HEK293T (cell line): ENCODE measurements around the gene SPARC.

Source experiments
- CTCF ChIA-PET: fragments of 350-600 bp; formaldehyde crosslinking; extraction: SDS; loops from one replicate; lab custom pipeline; 2021; ENCODE audit warnings: antibody characterized with exemption, inconsistent platforms; lab: Yijun Ruan, JAX
- POLR2A ChIA-PET: fragments of 350-600 bp; formaldehyde crosslinking; extraction: SDS; loops from one replicate; lab custom pipeline; 2020; ENCODE audit warnings: antibody characterized with exemption, inconsistent platforms; lab: Yijun Ruan, JAX
- DNase-seq: peaks from one replicate; pipeline ENCODE4 v3.0.0; 2012; ENCODE audit warnings: mixed read lengths; ENCODE audit errors: extremely low spot score
- ARNT ChIP-seq: fragments of 450-650 bp; IDR thresholded peaks from 2 replicates; pipeline ENCODE4 v1.6.1; 2017; ENCODE audit warnings: mild to moderate bottlenecking
- BHLHE40 ChIP-seq: fragments of 450-650 bp; IDR thresholded peaks from 2 replicates; pipeline ENCODE4 v1.6.1; 2016; ENCODE audit warnings: mild to moderate bottlenecking, moderate library complexity, borderline replicate concordance
- CTBP1 ChIP-seq: fragments of 450-650 bp; IDR thresholded peaks from 2 replicates; pipeline ENCODE4 v1.6.1; 2016; ENCODE audit warnings: borderline replicate concordance
- ELF4 ChIP-seq: fragments of 450-650 bp; IDR thresholded peaks from 2 replicates; pipeline ENCODE4 v1.6.1; 2017; ENCODE audit warnings: antibody characterized with exemption
- FOXA1 ChIP-seq: fragments of 450-650 bp; IDR thresholded peaks from 2 replicates; pipeline ENCODE4 v1.6.1; 2016; ENCODE audit warnings: mild to moderate bottlenecking
- FOXK2 ChIP-seq: fragments of 450-650 bp; IDR thresholded peaks from 2 replicates; pipeline ENCODE4 v1.6.1; 2016; ENCODE audit warnings: mild to moderate bottlenecking
- FOXM1 ChIP-seq: fragments of 450-650 bp; IDR thresholded peaks from 2 replicates; pipeline ENCODE4 v1.6.1; 2017; ENCODE audit warnings: mild to moderate bottlenecking, borderline replicate concordance
- HDGF ChIP-seq: fragments of 450-650 bp; IDR thresholded peaks from 2 replicates; pipeline ENCODE4 v1.6.1; 2017; ENCODE audit warnings: antibody characterized with exemption, borderline replicate concordance
- L3MBTL2 ChIP-seq: fragments of 450-650 bp; conservative IDR thresholded peaks from 2 replicates; pipeline ENCODE4 v1.6.1; 2016; ENCODE audit warnings: mild to moderate bottlenecking
- LEF1 ChIP-seq: fragments of 450-650 bp; IDR thresholded peaks from 2 replicates; pipeline ENCODE4 v1.6.1; 2017; ENCODE audit warnings: mild to moderate bottlenecking, borderline replicate concordance
- NFRKB ChIP-seq: fragments of 450-650 bp; IDR thresholded peaks from 2 replicates; pipeline ENCODE4 v1.6.1; 2016; ENCODE audit warnings: mild to moderate bottlenecking, moderate library complexity
- SP1 ChIP-seq: fragments of 450-650 bp; IDR thresholded peaks from 2 replicates; pipeline ENCODE4 v1.6.1; 2017
- SUZ12 ChIP-seq: fragments of 450-650 bp; IDR thresholded peaks from 2 replicates; pipeline ENCODE4 v1.6.1; 2016; ENCODE audit warnings: mild to moderate bottlenecking
- TARDBP ChIP-seq: fragments of 450-650 bp; IDR thresholded peaks from 2 replicates; pipeline ENCODE4 v1.6.1; 2016
- ZNF384 ChIP-seq: fragments of 450-650 bp; IDR thresholded peaks from 2 replicates; pipeline ENCODE4 v1.6.1; 2016
- TF ChIP-seq, protein P1 (sequence below): fragments of 450-650 bp; IDR thresholded peaks from 2 replicates; pipeline ENCODE4 v1.6.1; 2016

SPARC gene

DNA sequence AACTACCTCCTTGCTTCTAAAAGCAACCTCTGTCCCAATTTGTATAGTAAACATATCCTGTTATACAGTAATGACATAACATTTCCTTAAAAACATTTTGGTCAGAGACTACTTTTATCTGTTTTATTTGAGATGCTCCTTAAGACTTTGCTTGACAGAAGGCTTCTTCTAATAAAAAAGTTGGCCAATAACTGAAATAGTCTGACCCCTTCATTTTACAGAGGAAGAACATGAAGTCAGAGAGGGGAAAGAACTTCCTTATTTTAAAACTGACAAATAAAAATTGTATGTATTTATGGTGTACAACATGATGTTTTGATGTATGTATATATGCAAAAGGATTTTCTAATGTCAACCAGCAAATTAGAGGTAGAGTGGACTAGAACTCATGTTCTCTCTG is 35.8 kb upstream of the SPARC start:
- TF ChIP-seq, protein P1, sequence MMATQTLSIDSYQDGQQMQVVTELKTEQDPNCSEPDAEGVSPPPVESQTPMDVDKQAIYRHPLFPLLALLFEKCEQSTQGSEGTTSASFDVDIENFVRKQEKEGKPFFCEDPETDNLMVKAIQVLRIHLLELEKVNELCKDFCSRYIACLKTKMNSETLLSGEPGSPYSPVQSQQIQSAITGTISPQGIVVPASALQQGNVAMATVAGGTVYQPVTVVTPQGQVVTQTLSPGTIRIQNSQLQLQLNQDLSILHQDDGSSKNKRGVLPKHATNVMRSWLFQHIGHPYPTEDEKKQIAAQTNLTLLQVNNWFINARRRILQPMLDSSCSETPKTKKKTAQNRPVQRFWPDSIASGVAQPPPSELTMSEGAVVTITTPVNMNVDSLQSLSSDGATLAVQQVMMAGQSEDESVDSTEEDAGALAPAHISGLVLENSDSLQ = no peak
- TF ChIP-seq NFRKB = no peak
- TF ChIP-seq CTBP1 = no peak
- no peak for TF ChIP-seq FOXA1
- TF ChIP-seq TARDBP = no peak
- TF ChIP-seq LEF1 = no peak
- no peak for TF ChIP-seq ARNT
- no peak for TF ChIP-seq SP1
- POLR2A ChIA-PET = no interaction called here
- DNase-seq = no peak
- CTCF ChIA-PET = interaction anchor here (3.9 kb wide), 1 partner anchor 64 kb away, joined by 22 read pairs; no protein-coding TSS in a partner anchor

DNA sequence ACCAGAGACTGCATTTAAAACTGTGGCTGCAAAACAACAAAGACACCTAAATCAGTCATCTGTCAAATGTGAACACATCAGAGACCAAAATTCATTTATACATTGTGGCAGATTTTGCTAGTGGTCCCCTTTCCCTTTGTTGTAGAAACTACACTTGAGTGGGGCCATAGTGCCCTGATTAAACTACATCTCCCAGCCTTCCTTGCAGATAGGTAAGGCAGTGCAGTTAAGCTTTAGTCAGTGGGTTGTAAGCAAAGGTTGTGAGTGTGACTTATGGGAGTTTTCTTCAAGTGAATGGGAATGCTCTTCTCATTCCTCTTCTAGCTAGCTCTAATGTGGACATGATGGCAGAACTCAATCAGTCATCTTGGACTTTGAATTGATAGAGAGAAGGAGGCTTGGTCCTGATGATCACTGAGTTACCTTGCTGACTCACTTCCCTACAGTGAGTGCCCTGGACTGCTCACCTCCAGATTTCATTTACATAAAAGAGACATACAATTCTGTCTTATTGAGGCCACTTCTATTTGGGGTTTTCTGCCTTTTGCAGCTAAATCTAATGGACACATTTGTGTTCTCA is 35.2 kb upstream of the SPARC start:
- CTCF ChIA-PET = interaction anchor here (0.6 to 3.9 kb wide), 3 partner anchors 17 to 64 kb away, joined by 3 to 22 read pairs (median 3); no protein-coding TSS in a partner anchor
- no peak for DNase-seq
- TF ChIP-seq TARDBP (no peak), FOXK2 (no peak), HDGF (no peak), ELF4 (no peak), ARNT (no peak), NFRKB (no peak), LEF1 (no peak), L3MBTL2 (no peak), FOXA1 (no peak), BHLHE40 (no peak), ZNF384 (no peak), FOXM1 (no peak), SP1 (no peak), SUZ12 (no peak), CTBP1 (no peak)
- TF ChIP-seq, protein P1 = no peak
- POLR2A ChIA-PET = no interaction called here

DNA sequence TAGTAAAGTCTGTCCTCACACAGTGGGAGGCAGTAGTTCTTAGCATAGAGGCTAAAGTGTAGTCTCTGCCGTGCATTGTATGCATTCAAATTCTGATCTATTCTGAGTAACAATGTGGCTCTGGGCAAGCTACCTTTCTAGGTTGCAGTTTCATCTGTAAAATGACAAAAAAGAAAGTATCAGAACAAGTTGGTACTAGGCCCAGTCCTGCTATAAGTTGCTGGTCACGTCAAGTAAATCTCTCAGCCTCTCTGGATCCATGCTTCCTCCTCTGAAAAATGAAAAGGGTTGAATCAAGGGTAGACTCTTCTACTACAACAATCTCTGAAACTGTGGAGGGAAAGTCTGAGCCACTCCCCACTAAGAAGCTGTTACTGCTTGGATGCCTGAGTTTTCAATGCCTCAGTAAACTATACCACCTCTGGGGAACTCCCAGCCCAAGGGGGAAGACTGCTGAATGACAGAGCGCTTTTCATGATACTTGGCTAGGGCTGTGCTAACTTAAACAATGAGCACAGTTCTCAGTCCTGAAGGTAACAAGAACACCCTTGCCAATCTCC is 34.5 kb upstream of the SPARC start:
- no peak for DNase-seq
- ChIA-PET CTCF (interaction anchor here (0.7 to 3.9 kb wide), 3 partner anchors 12 to 63 kb away, joined by 3 to 22 read pairs (median 3); no protein-coding TSS in a partner anchor), POLR2A (no interaction called here)
- TF ChIP-seq, protein P1 = no peak
- TF ChIP-seq L3MBTL2 = no peak
- no peak for TF ChIP-seq ELF4
- no peak for TF ChIP-seq TARDBP
- no peak for TF ChIP-seq SUZ12
- no peak for TF ChIP-seq NFRKB
- no peak for TF ChIP-seq FOXM1
- TF ChIP-seq SP1 = no peak
- TF ChIP-seq BHLHE40 = no peak
- TF ChIP-seq ARNT = no peak
- TF ChIP-seq ZNF384 = no peak
- no peak for TF ChIP-seq LEF1
- no peak for TF ChIP-seq FOXA1
- TF ChIP-seq CTBP1 = no peak
- TF ChIP-seq FOXK2 = no peak
- no peak for TF ChIP-seq HDGF

DNA sequence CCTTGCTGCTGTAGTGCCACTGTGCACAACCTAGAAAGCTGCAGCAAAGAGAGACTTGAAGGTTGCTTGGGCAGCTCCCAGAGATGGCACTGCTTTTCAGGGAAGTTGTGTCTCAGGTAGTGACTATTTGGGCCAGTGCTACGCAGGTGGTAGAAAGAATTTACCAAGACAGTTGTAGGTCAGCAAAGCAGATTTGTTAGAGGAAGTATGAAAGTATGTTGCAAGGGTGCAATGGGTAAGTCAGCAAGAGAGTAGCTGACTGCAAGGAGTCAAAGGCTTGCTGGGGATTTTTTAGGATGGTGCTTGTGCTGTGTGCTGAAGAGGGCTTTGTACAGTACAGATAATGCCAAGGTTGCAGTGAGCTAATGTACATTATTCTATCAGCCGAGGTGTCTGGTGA is 33.5 kb upstream of the SPARC start:
- TF ChIP-seq SUZ12 (no peak), CTBP1 (no peak), L3MBTL2 (no peak)
- DNase-seq = no peak
- POLR2A ChIA-PET = no interaction called here
- CTCF ChIA-PET = interaction anchor here (1.0 to 3.9 kb wide), 5 partner anchors 11 to 68 kb away, joined by 3 to 22 read pairs (median 4); no protein-coding TSS in a partner anchor

DNA sequence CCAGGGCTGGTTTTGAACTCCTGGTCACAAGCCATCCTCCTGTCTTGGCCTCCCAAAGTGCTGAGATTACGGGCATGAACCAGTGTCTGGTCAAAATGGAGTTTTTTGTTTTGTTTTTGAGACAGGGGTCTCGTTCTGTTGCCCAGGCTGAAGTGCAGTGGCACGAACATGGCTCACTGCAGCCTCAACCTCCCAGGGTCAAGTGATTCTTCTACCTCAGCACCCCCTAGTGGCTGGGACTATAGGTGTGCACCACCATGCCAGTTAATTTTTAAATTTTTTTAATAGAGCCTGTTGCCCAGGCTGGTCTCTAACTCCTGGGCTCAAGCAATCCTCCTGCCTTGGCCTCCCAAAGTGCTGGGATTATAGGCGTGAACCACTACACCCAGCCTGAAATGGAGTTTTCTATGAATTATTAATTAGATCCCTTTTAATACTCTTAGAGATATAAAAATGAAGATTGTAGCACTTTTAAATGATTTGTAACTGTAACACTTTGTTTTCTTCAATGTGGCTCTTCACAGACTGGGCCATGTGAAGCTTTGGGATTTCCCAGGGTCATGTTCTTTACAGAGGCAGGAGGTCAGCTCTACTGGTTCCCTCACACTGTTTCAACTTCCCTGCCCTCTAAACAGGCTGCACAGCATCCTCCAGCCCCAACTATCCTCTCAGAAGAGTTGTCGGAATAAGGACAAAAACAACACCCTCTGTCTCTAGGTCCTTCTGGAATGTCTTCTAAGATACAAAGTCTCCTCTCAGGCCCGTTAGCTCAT is 32.7 kb upstream of the SPARC start:
- ChIA-PET CTCF (interaction anchor here (0.6 to 3.9 kb wide), 9 partner anchors 13 to 199 kb away, joined by 3 to 22 read pairs (median 7); no protein-coding TSS in a partner anchor), POLR2A (no interaction called here)
- TF ChIP-seq, protein P1 = no peak
- TF ChIP-seq FOXM1 (no peak), TARDBP (no peak), FOXK2 (no peak), CTBP1 (no peak)
- DNase-seq = no peak

DNA sequence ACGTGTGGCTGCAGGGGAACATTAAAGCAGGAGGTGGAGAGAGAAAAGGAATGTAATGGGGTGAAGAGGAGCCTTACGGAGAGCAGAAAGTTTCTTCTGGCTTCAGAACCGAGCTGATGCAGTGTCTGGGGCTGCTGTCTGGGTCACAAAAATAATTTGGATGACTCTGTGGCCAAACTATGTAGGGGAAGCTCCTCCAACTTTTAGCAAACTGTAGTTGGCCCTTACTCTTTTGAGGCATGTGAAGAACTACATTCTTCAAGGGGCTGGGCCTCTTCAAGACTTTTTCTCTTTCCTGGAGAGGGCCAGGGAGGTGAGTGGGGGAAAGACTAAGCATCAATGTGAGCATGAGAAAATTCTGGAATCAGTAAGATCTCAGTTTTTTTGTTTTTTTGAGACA is 31.9 kb upstream of the SPARC start:
- TF ChIP-seq ZNF384 = no peak
- TF ChIP-seq, protein P1 = no peak
- no peak for TF ChIP-seq LEF1
- no peak for TF ChIP-seq ARNT
- TF ChIP-seq FOXA1 = no peak
- no peak for TF ChIP-seq FOXM1
- TF ChIP-seq SUZ12 = no peak
- TF ChIP-seq L3MBTL2 = no peak
- TF ChIP-seq NFRKB = no peak
- no peak for TF ChIP-seq TARDBP
- no peak for TF ChIP-seq CTBP1
- TF ChIP-seq BHLHE40 = no peak
- DNase-seq = no peak
- POLR2A ChIA-PET = no interaction called here
- CTCF ChIA-PET = interaction anchor here (0.6 to 2.3 kb wide), 6 partner anchors 12 to 198 kb away, joined by 3 to 14 read pairs (median 8); no protein-coding TSS in a partner anchor
